Endothelial cell of umbilical vein (primary cell): ENCODE measurements around the gene HPSE2. TPM values are rescaled to one million over a fixed set of nuclear protein-coding genes. Genes with fewer than 3 reads are reported as not detected.

Experiments used
- BruUV-seq: library from RNA; stranded (reverse); fragments of 400-500 nt; replicated peaks from 2 replicates; lab custom pipeline; 2021; lab: Mats Ljungman, UMichigan
- CTCF ChIA-PET: fragments of 300-600, 350-600 bp; sonication (Branson Sonifier 250); formaldehyde crosslinking; loops from one replicate; lab custom pipeline; 2021; ENCODE audit warnings: antibody characterized with exemption, inconsistent platforms; lab: Charles Lee
- POLR2A ChIA-PET: fragments of 300-600, 350-600 bp; sonication (Branson Sonifier 250); formaldehyde crosslinking; loops from one replicate; lab custom pipeline; 2021; ENCODE audit warnings: antibody characterized with exemption, inconsistent platforms; lab: Charles Lee
- DNase-seq: peaks from one replicate; pipeline ENCODE4 v3.0.0-alpha.2; 2011; ENCODE audit warnings: low read depth, low spot score
- FAIRE-seq: peaks from 2 replicates; lab custom pipeline; 2011; peaks lifted over from hg19 to GRCh38; lab: Jason Lieb, UNC
- H2AFZ ChIP-seq: 2 replicates; pipeline ENCODE4 v1.6.0; 2012; ENCODE audit warnings: low read depth, low read length, control low read depth, inconsistent platforms
- H3K27ac ChIP-seq: 2 replicates; pipeline ENCODE4 v1.5.1; 2011; ENCODE audit warnings: low read depth, mild to moderate bottlenecking, control low read depth, low read length, moderate library complexity; ENCODE audit not compliant: insufficient read depth
- H3K27me3 ChIP-seq, 2 experiments: 2 replicates each; pipeline versions ENCODE4 v1.6.0 to v1.6.1; 2011; ENCODE audit warnings: low read length in 2 of 2, mixed read lengths in 1 of 2; ENCODE audit not compliant: control insufficient read depth in 2 of 2, insufficient read depth in 2 of 2
- H3K36me3 ChIP-seq, 2 experiments: 2 replicates in 1 of 2; 3 replicates in 1 of 2; pipeline ENCODE4 v1.5.1; 2011; ENCODE audit warnings: low read length in 2 of 2, mild to moderate bottlenecking in 1 of 2, moderate library complexity in 1 of 2; ENCODE audit not compliant: control insufficient read depth in 2 of 2, insufficient read depth in 2 of 2; ENCODE audit errors: extremely low read depth in 1 of 2
- H3K4me1 ChIP-seq: 3 replicates; pipeline ENCODE4 v1.5.1; 2011; ENCODE audit warnings: mild to moderate bottlenecking, low read length; ENCODE audit not compliant: control insufficient read depth, insufficient read depth; ENCODE audit errors: extremely low read depth
- H3K4me2 ChIP-seq: 2 replicates; pipeline ENCODE4 v1.6.1; 2011; ENCODE audit warnings: low read length, control low read depth, mixed read lengths; ENCODE audit not compliant: insufficient read depth
- H3K4me3 ChIP-seq, 3 experiments: fragments of 200-600 bp in 1 of 3; sonication (generic), shearing (Covaris generic) in 1 of 3; replicated peaks in 1 of 3; 2 replicates each; pipeline ENCODE4 v1.5.1; 2011 to 2016; ENCODE audit warnings: control low read depth in 3 of 3, low read length in 3 of 3, mild to moderate bottlenecking in 2 of 3, inconsistent platforms in 1 of 3, low read depth in 1 of 3, moderate library complexity in 1 of 3; ENCODE audit not compliant: insufficient read depth in 1 of 3
- H3K79me2 ChIP-seq: 2 replicates; pipeline ENCODE4 v1.6.0; 2012; ENCODE audit warnings: low read length, inconsistent platforms; ENCODE audit not compliant: control insufficient read depth, insufficient read depth
- H3K9ac ChIP-seq: replicated peaks from 2 replicates; pipeline ENCODE3; 2011; ENCODE audit warnings: low read length, control low read depth; ENCODE audit not compliant: insufficient read depth; ENCODE audit errors: extremely low read depth
- H3K9me1 ChIP-seq: replicated peaks from 3 replicates; pipeline ENCODE4 v1.6.0; 2011; ENCODE audit warnings: mild to moderate bottlenecking, low read length; ENCODE audit not compliant: control insufficient read depth, insufficient read depth; ENCODE audit errors: extremely low read depth
- H3K9me3 ChIP-seq: replicated peaks from 2 replicates; pipeline ENCODE4 v1.5.1; 2012; ENCODE audit warnings: low read length, inconsistent platforms; ENCODE audit not compliant: control insufficient read depth, insufficient read depth
- H4K20me1 ChIP-seq: replicated peaks from 2 replicates; pipeline ENCODE3; 2011; ENCODE audit warnings: mild to moderate bottlenecking, low read length; ENCODE audit not compliant: control insufficient read depth, insufficient read depth; ENCODE audit errors: extremely low read depth
- CTCF ChIP-seq, 2 donors: IDR thresholded peaks; 1 replicate in 1 of 2; 2 replicates in 1 of 2; pipeline ENCODE4 v1.5.1; 2011; ENCODE audit warnings: low read length in 2 of 2, mild to moderate bottlenecking in 2 of 2, moderate library complexity in 2 of 2, control low read depth in 1 of 2, inconsistent platforms in 1 of 2, low read depth in 1 of 2; ENCODE audit not compliant: insufficient read depth in 1 of 2; ENCODE audit errors: extremely low read depth in 1 of 2
- EZH2 ChIP-seq: IDR thresholded peaks from 2 replicates; pipeline ENCODE4 v1.6.1; 2012; ENCODE audit warnings: borderline replicate concordance, low read depth, mild to moderate bottlenecking, moderate library complexity, low read length, inconsistent platforms; ENCODE audit not compliant: severe bottlenecking
- FOS ChIP-seq: IDR thresholded peaks from 2 replicates; pipeline ENCODE4 v1.6.1; 2011; ENCODE audit warnings: mild to moderate bottlenecking, low read length, moderate library complexity, borderline replicate concordance; ENCODE audit not compliant: insufficient read depth
- GATA2 ChIP-seq: IDR thresholded peaks from 2 replicates; pipeline ENCODE4 v1.7.0; 2011; ENCODE audit warnings: low read depth, mild to moderate bottlenecking, moderate library complexity, mixed read lengths, low read length; ENCODE audit not compliant: insufficient read length, insufficient read depth
- JUN ChIP-seq: IDR thresholded peaks from 2 replicates; pipeline ENCODE4 v1.6.1; 2011; ENCODE audit warnings: borderline replicate concordance, low read depth; ENCODE audit not compliant: insufficient read length, insufficient read depth
- MAX ChIP-seq: IDR thresholded peaks from 2 replicates; pipeline ENCODE4 v1.6.1; 2011; ENCODE audit not compliant: insufficient read depth, insufficient read length
- MYC ChIP-seq: IDR thresholded peaks from one replicate; pipeline ENCODE4 v1.6.1; 2011; ENCODE audit warnings: mild to moderate bottlenecking, low read depth, low read length
- POLR2AphosphoS5 ChIP-seq: IDR thresholded peaks from 2 replicates; pipeline ENCODE4 v1.6.1; 2012; ENCODE audit warnings: low read depth, mild to moderate bottlenecking, control low read depth, low read length, moderate library complexity; ENCODE audit not compliant: insufficient read depth
- dilution Hi-C: fragments of 300-500 bp; cut with MboI; formaldehyde crosslinking; loops from one replicate; pipeline ENCODE4 v1.15.0; 2019; ENCODE audit warnings: low sequenced_read_pairs; ENCODE audit not compliant: extremely low pct_ligation_motif_present
- intact Hi-C: fragments of 100-400 bp; cut with micrococcal nuclease; formaldehyde crosslinking; loops from one replicate; pipeline ENCODE4 v1.10.0; 2022
- polyA plus RNA-seq, 4 experiments: library from polyadenylated mRNA; depleted of rRNA in 3 of 4; stranded (reverse) in 3 of 4; unstranded in 1 of 4; fragments of >200 nt; gene quantifications; 2 replicates each; pipeline versions ENCODE4 v1.2.1 to v1.2.3, GENCODE V29; 2011 to 2012; ENCODE audit warnings: missing spikeins in 1 of 4
- total RNA-seq: library from RNA; stranded (reverse); gene quantifications from 2 replicates; pipeline ENCODE4 v1.2.3, GENCODE V29; 2021

Gene HPSE2
- total and polyA plus RNA-seq, 2 donors (not counting 3 experiments of a cell fraction or from before 2014, with no cell fraction given) = not detected

GRCh38 chr10:98748298-98748697 is 487.4 kb downstream of the HPSE2 start:
- intact Hi-C loops = no loop called here
- Histone ChIP-seq H3K4me1 (no peaks in the 10 kb centered on the region), H4K20me1 (no peaks in the 10 kb centered on the region), H3K9me1 (no peaks in the 10 kb centered on the region), H3K9me3 (no peaks in the 10 kb centered on the region), H2AFZ (no peak overlapping the region), H3K9ac (no peak overlapping the region), H3K36me3 (no peaks in the 10 kb centered on the region), H3K4me2 (no peak overlapping the region), H3K79me2 (no peaks in the 10 kb centered on the region), H3K27ac (no peak overlapping the region), H3K27me3 (no peaks in the 10 kb centered on the region), H3K4me3 (no peak overlapping the region)
- ChIA-PET POLR2A (no interaction called here), CTCF (no interaction called here)
- FAIRE-seq (no peak), DNase-seq (peak; percentile 13)
- dilution Hi-C loops = no loop called here
- no TSS peak for BruUV-seq
- TF ChIP-seq GATA2 = no peak
- TF ChIP-seq FOS = no peak
- TF ChIP-seq MAX = no peak

GRCh38 chr10:98745645-98746044 is 490.0 kb downstream of the HPSE2 start:
- no peak for FAIRE-seq
- BruUV-seq = no TSS peak
- dilution Hi-C loops = no loop called here

More at GRCh38 chr10:98745645-98746044, 490.0 kb downstream of the HPSE2 start:
- H3K4me1 ChIP-seq = no peaks in the 10 kb centered on the region
- H4K20me1 ChIP-seq = no peaks in the 10 kb centered on the region
- intact Hi-C loops = no loop called here
- CTCF ChIA-PET = no interaction called here
- no peak overlapping the region for H2AFZ ChIP-seq
- no peak overlapping the region for H3K4me3 ChIP-seq
- H3K9me3 ChIP-seq = no peaks in the 10 kb centered on the region
- no peak for DNase-seq
- H3K9me1 ChIP-seq = no peaks in the 10 kb centered on the region
- H3K4me2 ChIP-seq = no peak overlapping the region
- no peaks in the 10 kb centered on the region for H3K27me3 ChIP-seq
- no peaks in the 10 kb centered on the region for H3K36me3 ChIP-seq
- TF ChIP-seq EZH2 (no peak), JUN (no peak), FOS (no peak), MYC (no peak), CTCF (IDR thresholded peaks at IDR 0.05; ENCODE audit: extremely low read depth in 1 of 2, insufficient read depth in 1 of 2, low read depth in 1 of 2, low read length in 2 of 2) (no peak), GATA2 (no peak), POLR2AphosphoS5 (no peak)
- POLR2A ChIA-PET = no interaction called here
- H3K79me2 ChIP-seq = no peaks in the 10 kb centered on the region
- no peak overlapping the region for H3K27ac ChIP-seq
- H3K9ac ChIP-seq = no peak overlapping the region
